Lung (tissue), 12 donors: ENCODE data around the gene SBF2. TPM values are rescaled to one million over a fixed set of nuclear protein-coding genes. Genes with fewer than 3 reads are reported as not detected.

Experiments used
- ATAC-seq: fragments of 200-7000 bp; cut with Tn5 transposase; one replicate; pipeline ENCODE4 v1.9.1; 2020; ENCODE audit warnings: moderate number of reproducible peaks; ENCODE audit not compliant: insufficient read depth, low FRiP score
- DNase-seq, 3 donors: peaks; one replicate each; pipeline ENCODE4 v3.0.0-alpha.2; 2013 to 2017
- H3K27ac ChIP-seq, 2 donors: one replicate each; pipeline ENCODE4 v1.5.1; 2013; ENCODE audit warnings: mild to moderate bottlenecking in 2 of 2, moderate library complexity in 2 of 2, control low read depth in 1 of 2, inconsistent platforms in 1 of 2, low read depth in 1 of 2, low read length in 1 of 2
- H3K27me3 ChIP-seq, 3 donors: one replicate each; pipeline ENCODE4 v1.5.1; 2013; ENCODE audit warnings: low read length in 2 of 3; ENCODE audit not compliant: control insufficient read depth in 3 of 3, insufficient read depth in 3 of 3
- H3K36me3 ChIP-seq, 4 donors: one replicate each; pipeline ENCODE4 v1.5.1; 2013; ENCODE audit warnings: low read length in 4 of 4, mild to moderate bottlenecking in 1 of 4, moderate library complexity in 1 of 4; ENCODE audit not compliant: control insufficient read depth in 4 of 4, insufficient read depth in 4 of 4
- H3K4me1 ChIP-seq, 5 donors: one replicate each; pipeline ENCODE4 v1.5.1; 2013; ENCODE audit warnings: low read length in 5 of 5, mild to moderate bottlenecking in 2 of 5, moderate library complexity in 1 of 5; ENCODE audit not compliant: control insufficient read depth in 5 of 5, insufficient read depth in 5 of 5
- H3K4me3 ChIP-seq: one replicate; pipeline ENCODE4 v1.5.1; 2013; ENCODE audit warnings: mild to moderate bottlenecking, control low read depth, moderate library complexity
- H3K9ac ChIP-seq, 2 donors: one replicate each; pipeline ENCODE4 v1.5.1; 2013; ENCODE audit warnings: low read length in 2 of 2, control low read depth in 1 of 2; ENCODE audit not compliant: insufficient read depth in 1 of 2
- H3K9me3 ChIP-seq, 4 donors: one replicate each; pipeline ENCODE4 v1.5.1; 2013; ENCODE audit warnings: low read length in 3 of 4, mild to moderate bottlenecking in 1 of 4, moderate library complexity in 1 of 4; ENCODE audit not compliant: control insufficient read depth in 4 of 4, insufficient read depth in 3 of 4
- CTCF ChIP-seq: IDR thresholded peaks from 2 replicates; pipeline ENCODE4 v1.5.1; 2012; ENCODE audit warnings: mild to moderate bottlenecking; ENCODE audit errors: control extremely low read depth, extremely low read depth
- WGBS, 2 donors: extraction: QIAGEN DNeasy Blood & Tissue Kit; methylation state at CpG; one replicate each; pipeline ENCODE4 v1.1.7; 2013; 5-methylcytosine and 5-hydroxymethylcytosine counted together
- polyA plus RNA-seq, 2 donors: library from polyadenylated mRNA; stranded (reverse); fragments of 200-250 nt; gene quantifications; one replicate each; pipeline ENCODE4 v1.2.1, GENCODE V29; 2013
- total RNA-seq, 2 donors: library from RNA; depleted of rRNA in 1 of 2; stranded (reverse); fragments of >200 nt in 1 of 2; gene quantifications; one replicate each; pipeline ENCODE4 v1.2.1, GENCODE V29; 2014 to 2021
- donor health status: control.
- donor health status: control.
- donor health status: Bipolar disorder and iron deficiency.
- donor health status: healthy.
- donor health status: DM: yes; HTN: yes; CAD: no.

Gene SBF2
- total and polyA plus RNA-seq, 4 donors: 4.4 to 104 (median 24.9) TPM

- H3K27me3 ChIP-seq: peaks cover 0 to 13% (median 10%) of the 10 kb centered on the region in 3 donors
- ATAC-seq (no peak), DNase-seq (peak in 2 of 3 donors; percentile 46 to 56)
- peaks cover 0 to 64% (median 6%) of the 10 kb centered on the region in 5 donors for H3K4me1 ChIP-seq
- H3K4me3 ChIP-seq: peak overlapping the region; percentile 43
- H3K27ac ChIP-seq: peak overlapping the region; percentile 69 to 88
- 11 to 19% methylated on average over 29 of the region's 29 CpGs for WGBS, 2 donors
- no peak for TF ChIP-seq CTCF
- peak overlapping the region in 1 of 2 donors; percentile 92 for H3K9ac ChIP-seq
- no peaks in the 10 kb centered on the region for H3K9me3 ChIP-seq
- no peaks in the 10 kb centered on the region for H3K36me3 ChIP-seq
Observed at GRCh38 chr11:10303558-10304363, 9.7 kb upstream of the SBF2 start.

- WGBS, 2 donors: 0 to 1% methylated on average over 56 of the region's 56 CpGs
- H3K9ac ChIP-seq: peak overlapping the region; percentile 8 to 92
- no peaks in the 10 kb centered on the region for H3K9me3 ChIP-seq
- peaks cover 0 to 13% (median 9%) of the 10 kb centered on the region in 3 donors for H3K27me3 ChIP-seq
- H3K4me1 ChIP-seq: peaks cover 0 to 56% (median 6%) of the 10 kb centered on the region in 5 donors
- peak overlapping the region; percentile 43 for H3K4me3 ChIP-seq
- ATAC-seq (peak; percentile 44), DNase-seq (peak; percentile 73 to 84 (median 81))
- no peak for TF ChIP-seq CTCF
- peak overlapping the region; percentile 69 to 88 for H3K27ac ChIP-seq
- H3K36me3 ChIP-seq: no peaks in the 10 kb centered on the region
Observed at GRCh38 chr11:10302744-10303557, 8.9 kb upstream of the SBF2 start.

GRCh38 chr11:10302359-10302743 is 8.3 kb upstream of the SBF2 start:
- no peak for TF ChIP-seq CTCF

More at GRCh38 chr11:10302359-10302743, 8.3 kb upstream of the SBF2 start:
- no peaks in the 10 kb centered on the region for H3K36me3 ChIP-seq
- DNase-seq (peak in 2 of 3 donors; percentile 49 to 67), ATAC-seq (no peak)
- peaks cover 0 to 52% (median 9%) of the 10 kb centered on the region in 5 donors for H3K4me1 ChIP-seq
- no peaks in the 10 kb centered on the region for H3K9me3 ChIP-seq
- peak overlapping the region; percentile 69 to 88 for H3K27ac ChIP-seq
- H3K9ac ChIP-seq: peak overlapping the region; percentile 8 to 92
- WGBS, 2 donors: 20 to 31% methylated on average over 10 of the region's 10 CpGs
- peak overlapping the region; percentile 43 for H3K4me3 ChIP-seq
- peaks cover 0 to 10% (median 9%) of the 10 kb centered on the region in 3 donors for H3K27me3 ChIP-seq
